Hepatocyte (in vitro differentiated cells): ENCODE measurements around the gene UGT1A1.

ENCODE experiments used
- CTCF ChIP-seq: fragments of 200-600 bp; sonication (generic); IDR thresholded peaks from 2 replicates; pipeline ENCODE4 v1.5.1; 2016; ENCODE audit warnings: antibody characterized with exemption, mild to moderate bottlenecking; ENCODE audit not compliant: poor library complexity
- EZH2 ChIP-seq: fragments of 200-600 bp; sonication (generic); IDR thresholded peaks from 2 replicates; pipeline ENCODE4 v1.6.1; 2016; ENCODE audit warnings: antibody characterized with exemption, mild to moderate bottlenecking, borderline replicate concordance
- EZH2phosphoT487 ChIP-seq: fragments of 200-600 bp; sonication (generic); IDR thresholded peaks from one replicate; pipeline ENCODE4 v1.6.1; 2018; ENCODE audit warnings: antibody characterized with exemption, mild to moderate bottlenecking, low read depth, moderate library complexity; ENCODE audit not compliant: unreplicated experiment, severe bottlenecking

- no peak for TF ChIP-seq CTCF
- TF ChIP-seq EZH2phosphoT487, result no peak
- no peak for TF ChIP-seq EZH2
Measured at GRCh38 chr2:233779722-233780121, 19.7 kb downstream of the UGT1A1 start.
